Measurements from ENCODE around the gene ANAPC4.
A peak's percentile ranks its signal among the peaks of the same experiment; 100 is the strongest.

Gene ANAPC4

DNA sequence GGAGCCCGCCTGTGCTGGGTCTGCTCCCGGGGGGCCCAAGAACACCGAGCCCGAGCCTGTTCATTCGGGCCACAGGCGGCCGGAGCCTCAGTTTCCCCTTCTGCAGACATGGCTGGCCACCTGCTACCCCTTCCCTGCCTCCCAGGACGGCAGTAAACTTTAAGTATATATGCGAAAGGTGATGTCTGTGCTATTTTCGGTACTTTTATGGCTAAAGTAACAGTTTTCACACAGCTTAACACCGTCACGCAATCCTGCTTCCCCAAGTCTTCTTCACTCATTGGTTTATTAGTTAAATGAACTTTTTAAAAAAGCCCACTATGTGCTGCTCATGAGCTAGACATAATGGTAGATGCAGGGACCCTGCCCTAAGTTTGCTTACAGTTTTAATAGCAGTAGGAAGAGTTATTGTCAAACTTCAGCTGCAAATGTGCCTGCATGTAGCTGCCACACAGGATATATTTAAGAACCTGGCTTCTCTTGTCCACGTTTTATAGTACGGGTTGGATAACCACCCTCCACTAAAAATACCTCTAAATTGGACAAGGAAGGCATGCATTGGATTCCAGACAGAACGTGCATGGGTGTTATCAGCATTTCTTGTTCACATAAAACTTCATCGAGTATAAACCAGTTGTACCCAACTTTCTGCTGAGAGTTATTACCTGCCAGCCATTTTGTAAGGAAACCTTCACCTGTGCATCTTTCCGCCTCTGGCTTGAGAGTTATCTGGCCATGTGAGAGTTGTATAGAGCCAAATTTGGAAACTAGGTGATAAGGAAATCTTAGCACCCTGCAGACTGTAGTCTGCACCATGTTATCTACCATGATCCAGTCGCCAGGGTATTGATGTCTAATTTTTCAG, 741 bp downstream of the ANAPC4 start:
- DNase-seq (ENCODE audit: low spot score) = no peak

DNA sequence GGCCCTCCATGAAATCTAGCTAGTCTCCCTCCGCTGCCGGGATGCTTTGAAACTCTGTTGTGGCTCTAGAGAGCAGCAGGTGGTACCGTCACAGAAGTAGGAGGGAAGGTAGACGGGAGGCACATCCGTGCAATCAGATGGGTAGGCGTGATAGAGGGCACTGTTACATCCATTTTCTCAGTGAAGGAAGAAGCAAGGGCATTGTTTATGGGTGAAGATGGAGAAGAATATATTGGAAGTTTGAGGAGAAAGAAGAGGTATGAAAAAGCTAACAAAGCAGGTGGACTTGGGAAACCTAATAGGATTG, 1.3 kb downstream of the ANAPC4 start:
- no peak for DNase-seq (ENCODE audit: low spot score)

DNA sequence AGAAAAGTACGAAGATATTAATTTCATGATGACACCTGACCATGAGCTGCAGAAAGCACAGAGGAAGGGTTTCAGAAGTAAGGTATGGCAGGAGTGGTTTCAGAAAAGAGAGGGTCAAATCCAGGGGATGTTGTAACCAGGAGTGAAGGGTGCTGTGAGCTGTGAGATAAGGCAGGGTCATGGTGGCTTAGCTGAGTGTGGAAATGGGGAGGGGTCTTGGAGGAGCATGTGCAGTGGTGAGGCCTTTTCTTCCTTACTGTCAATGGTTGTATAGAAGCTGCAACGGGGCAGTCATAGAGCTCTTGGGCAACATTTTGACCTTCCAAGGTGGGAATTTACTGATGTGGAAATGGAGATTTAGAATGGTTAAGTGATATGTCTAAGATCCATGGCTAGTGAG, 2.5 kb downstream of the ANAPC4 start:
- DNase-seq (ENCODE audit: low spot score) = no peak

DNA sequence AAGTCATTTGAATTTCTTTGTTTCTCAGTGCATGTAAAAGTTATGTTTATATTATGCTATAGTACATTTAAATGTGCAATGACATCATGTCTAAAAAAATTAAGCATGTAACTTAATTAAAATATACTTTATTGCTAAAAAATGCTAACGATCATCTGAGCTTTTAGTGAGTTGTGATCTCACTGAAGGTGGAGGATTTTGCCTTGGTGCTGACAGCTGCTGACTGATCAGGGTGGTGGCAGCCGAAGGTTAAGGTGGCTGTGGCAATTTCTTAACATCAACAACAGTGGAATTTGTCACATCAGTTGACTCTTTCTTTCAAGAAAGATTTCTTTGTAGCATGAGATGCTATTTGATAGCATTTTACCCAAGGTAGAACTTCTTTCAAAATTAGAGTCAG, 6.6 kb downstream of the ANAPC4 start:
- DNase-seq (ENCODE audit: low spot score) = no peak

DNA sequence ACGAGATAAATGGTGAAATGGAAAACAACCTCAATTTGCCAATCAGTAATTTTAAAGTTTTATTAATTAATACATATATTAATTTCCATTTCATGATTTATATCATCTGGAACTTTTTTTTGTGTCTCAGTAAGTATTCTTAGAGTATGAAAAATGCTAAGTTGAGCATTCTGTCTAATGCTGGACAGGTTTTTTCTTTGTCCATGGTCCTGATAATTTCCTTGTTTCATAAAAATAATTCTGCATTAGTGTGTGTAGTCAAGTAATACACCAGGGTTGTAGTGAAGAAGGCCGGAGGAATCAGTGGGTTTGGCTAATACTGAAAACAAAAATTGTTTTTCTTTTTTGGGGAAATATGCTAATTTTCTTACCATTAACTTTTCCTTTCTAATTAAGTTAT, 9.9 kb downstream of the ANAPC4 start:
- no peak for DNase-seq (ENCODE audit: low spot score)

DNA sequence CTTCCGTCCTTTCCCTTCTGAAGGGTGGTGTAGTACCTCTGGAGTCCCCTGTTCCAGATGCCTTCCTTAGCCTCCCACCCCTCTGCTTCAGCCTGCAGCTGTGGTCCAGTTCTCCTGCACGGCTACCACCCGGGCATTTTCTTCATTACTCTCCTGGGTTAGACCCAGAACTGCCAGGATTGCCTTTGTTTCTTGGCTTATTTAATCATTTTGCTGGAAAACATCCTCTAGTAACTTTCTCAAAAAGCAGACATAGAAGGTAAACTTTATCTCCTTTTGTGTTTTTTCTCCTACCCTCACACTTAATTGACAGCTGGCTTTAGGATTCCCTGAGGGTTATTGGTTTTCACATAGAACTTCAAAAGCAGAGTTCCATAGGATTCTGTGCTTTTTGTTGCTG, 20.2 kb downstream of the ANAPC4 start:
- DNase-seq (ENCODE audit: low spot score) = no peak

DNA sequence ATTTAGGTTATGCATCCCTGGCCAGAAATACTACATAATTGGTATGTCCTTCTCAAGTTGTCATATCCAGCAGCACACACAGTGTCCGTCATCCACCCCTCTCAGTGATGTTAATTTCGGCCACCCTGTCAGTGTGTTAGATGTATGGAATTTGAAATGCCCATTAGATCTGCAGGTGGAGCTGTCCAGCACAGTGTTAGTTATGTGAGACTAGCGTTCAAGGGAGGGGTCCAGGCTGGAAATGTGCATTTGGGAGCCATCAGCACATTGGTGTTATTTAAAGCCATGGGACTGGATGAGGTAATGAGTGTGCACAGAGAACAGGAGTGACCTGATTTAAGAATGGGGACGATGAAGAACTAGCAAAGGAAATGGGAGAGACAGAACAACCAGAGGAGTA, 22.4 kb downstream of the ANAPC4 start:
- no peak for DNase-seq (ENCODE audit: low spot score)

DNA sequence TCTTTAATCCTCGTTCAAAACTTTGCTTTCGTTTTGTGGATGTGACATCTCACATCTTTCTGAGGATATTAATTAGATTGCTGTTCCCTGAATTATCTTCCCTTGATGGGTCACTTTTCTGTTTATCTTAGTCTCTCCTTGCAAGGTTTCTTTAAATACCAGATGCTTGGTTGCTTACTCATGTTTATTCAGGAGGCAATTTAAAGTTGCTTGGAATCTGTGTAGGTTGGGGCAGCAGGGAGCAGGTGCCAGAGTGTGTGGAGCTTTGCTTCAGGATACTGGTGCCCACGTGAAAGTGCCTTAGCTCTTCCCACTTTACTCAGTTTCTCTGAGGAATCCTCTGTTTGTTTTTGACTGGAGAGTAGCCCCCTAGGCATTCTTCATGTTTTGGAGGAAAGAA, 24.0 kb downstream of the ANAPC4 start:
- no peak for DNase-seq (ENCODE audit: low spot score)

DNA sequence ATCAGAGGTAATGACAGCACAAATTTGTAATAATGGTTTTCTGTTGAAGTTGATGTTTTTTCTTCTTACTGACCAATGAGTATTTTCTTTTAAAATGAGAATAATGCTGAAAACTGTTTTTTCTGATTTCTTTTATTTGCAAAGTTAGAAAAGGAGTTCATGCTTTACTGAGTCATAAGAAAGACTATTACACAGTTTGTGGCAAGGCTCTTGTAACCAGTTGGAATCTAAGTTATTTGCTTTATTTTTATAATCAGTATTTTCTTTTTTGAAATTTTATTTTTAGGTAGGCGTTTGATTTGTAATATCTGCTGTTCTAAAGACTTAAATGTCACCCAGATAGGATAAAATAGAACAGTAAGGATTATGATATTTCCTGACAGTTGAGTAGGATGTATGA, 25.5 kb downstream of the ANAPC4 start:
- peak; percentile 39 for DNase-seq (ENCODE audit: low spot score)

DNA sequence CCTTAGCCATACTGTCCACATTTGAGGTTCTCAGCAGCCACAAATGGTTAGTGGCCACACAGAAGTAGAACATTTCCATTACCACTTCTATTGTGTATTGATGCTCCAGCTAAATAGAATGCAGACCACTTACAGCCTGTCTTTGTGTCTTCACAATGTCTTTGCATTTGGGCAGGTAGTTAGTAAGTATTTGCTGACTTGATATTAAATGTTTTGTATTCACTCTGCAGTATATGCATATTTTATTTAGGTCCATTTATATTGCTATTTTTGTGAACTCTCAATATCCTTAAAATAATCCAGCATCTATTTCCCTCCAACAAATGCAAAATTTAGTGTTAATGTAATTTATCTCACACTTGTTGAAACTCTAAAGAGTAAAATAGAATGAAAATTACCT, 26.6 kb downstream of the ANAPC4 start:
- no peak for DNase-seq (ENCODE audit: low spot score)

DNA sequence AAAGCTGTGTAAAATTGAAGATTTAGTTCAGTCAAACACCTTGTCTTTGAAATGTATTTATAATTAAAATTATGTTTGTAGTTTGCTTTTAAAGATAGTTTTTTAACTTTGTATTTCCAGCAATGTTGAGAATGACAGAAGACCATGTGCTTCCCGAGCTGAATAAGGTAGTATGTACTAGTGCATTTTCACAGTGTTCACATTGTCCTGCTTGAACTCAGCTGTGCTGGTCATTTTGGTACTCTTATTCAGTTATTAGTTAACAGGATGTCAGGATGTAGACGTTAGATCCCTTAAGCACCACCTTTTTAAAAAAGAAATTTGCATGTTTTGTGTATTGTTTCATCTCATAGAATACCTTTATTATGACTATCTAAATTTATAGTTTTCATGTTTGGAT, 28.4 kb downstream of the ANAPC4 start:
- no peak for DNase-seq (ENCODE audit: low spot score)

DNA sequence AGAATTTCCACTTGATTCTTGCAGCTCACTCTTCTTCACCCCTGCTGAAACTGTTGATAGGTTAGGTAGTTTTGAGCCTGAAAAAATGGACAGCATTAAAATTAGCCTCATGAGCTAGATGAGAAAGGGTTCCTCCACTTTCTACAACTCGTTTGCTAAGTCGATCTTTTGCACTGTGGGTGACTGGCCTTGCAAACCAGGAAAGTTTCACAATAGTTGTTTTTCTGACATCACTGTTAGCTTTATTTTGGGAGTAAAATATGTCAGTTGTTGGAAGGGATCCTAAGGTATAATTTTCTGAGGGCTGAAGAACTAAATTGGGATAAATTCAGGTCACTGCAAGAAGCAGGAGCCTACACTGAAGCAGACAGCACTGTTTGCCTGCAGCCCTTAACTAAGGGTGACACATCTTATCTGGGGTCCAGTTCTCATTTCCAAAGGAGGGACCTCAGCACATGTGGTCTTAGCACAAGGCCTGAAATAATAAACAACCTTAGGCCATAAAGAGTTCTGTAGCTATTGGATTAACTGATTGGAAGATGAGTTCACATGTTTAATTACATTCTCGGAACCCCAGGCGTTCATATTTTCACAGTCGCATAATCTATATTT, 29.1 kb downstream of the ANAPC4 start:
- DNase-seq (ENCODE audit: low spot score) = peak; percentile 13

DNA sequence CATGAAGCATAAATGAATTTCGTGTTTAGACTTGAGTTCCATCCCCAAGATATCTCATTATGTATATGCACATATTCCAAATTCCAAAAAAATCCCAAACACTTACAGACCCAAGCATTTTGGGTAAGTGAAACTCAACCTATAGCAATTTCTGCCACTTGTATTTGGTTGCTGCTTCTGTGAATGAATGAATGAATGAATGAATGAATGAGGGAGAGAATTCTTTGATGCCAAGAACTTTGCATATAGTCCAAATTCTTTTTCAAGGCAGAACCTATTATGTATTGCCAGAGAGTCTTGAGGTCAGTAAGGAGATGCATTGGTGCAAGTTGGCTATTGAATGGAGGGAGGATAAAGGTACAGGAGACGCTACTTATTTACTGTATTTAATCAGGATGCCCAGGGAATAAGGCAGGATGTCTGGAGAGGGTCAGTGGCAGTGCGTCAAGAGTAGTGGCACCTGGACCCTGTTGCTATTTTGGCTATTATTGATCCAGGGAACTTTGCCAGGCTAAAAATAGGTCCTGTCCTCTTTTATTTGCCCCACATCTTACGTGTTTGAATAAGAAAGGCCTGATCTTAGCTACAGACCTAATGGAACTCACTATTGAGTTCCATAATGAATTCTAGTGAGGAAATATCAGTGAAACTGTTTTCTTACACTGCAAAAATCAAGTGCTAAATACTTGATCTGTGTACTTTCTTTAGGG, 33.9 kb downstream of the ANAPC4 start:
- DNase-seq (ENCODE audit: low spot score) = no peak

DNA sequence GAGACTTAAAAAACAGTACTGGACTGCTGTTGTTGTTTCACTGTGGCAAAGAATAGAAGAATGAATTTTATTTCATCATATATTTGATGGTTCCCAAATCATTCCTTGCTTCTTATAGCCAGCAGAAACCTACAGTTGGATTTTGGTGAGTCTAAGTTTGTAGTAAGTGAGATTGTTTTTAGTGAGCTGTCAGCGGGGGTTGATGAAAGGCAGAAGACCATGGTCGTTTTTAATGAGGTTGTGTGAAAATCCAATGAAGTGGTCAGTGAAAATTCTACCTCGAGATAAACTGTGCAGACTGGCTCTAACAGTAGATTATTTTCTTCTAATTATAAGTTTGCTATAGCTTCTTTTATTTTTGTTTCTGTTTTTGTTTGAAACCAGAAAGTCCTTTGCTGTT, 36.2 kb downstream of the ANAPC4 start:
- no peak for DNase-seq (ENCODE audit: low spot score)

DNA sequence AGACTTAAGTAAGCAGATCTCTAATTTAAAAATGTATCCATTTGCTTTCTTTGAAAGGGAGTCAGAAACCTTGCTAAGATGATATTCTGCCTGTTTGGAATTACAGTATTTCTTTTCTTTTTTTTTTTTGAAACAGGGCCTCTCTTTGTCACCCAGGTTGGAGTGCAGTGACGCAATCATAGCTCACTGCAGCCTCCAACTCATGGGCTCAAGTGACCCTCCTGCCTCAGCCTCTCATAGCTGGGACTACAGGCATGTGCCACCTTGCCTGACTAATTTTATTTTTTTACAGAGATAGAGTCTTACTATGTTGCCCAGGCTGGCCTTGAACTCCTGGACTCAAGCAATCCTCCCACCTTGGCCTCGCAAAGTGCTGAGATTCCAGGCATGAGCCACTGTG, 40.0 kb downstream of the ANAPC4 start:
- DNase-seq (ENCODE audit: low spot score) = no peak

DNA sequence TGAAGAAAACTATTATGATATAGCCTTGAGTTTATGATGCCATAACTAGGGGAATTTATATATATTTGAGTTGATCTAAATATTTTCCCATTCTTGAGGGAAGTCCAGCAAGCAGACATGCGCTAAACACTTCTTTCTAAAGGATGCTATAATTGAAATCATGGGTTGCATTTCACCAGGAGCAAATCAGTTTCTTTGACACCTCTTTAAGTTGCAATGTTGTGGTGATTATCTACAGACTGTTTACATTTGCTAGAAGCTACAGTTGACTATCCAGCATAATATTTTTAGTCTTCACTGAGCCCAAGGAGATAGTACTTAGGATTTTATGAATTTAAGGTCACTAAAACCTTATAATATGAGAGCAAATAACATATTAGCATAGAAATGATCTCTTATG, 43.9 kb downstream of the ANAPC4 start:
- no peak for DNase-seq (ENCODE audit: low spot score)

DNA sequence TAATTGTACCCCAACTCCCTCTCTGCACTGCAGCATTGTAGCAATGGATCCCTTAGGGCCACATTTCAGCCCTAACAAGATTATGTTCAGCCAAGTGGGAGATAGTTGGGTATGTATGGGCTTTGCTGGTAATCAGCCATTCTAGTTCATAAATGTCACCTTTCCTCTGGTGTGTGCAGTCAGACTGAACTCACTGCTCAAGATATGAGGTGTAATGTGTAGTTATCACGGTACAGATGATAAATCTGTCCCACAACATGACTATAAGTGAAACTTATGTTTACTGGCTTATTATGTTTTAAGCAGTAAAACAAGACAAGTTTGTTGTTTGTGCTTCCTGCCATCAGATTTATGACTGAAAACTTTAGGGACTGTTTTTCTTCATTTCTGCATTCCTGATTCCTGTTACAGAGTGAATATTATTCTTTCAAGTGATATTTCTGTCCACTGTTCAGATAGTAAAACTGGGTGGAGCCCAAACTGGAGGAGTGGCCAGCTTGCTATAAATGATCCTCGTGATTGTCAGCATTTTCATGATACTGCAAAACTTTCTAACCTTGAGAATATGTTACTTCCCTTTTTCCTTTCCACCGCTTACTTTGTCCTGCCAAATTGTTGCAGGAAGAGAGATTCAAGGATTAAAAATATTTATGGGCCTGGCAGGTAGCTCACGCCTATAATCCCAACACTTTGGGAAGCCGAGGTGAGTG, 44.9 kb downstream of the ANAPC4 start:
- no peak for DNase-seq (ENCODE audit: low spot score)

DNA sequence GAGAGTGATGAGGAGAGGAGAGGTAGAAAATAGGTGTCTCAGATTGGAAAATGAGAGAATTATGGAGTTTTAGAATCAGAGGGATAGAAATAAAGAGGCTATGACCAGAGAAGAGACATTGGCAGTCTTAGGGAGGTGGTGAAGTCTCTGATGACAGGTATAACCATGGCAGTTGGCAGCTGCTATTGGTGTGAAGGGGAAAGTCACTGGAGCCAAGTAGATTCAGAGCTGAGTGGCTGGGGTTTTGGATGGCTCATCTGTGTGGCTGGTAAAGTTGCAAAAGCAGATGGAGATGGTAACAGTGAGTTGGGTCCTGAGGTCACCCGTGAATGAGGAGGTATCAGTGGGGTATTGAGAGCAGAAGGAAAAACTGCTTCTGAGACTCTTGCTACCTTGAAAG, 46.5 kb downstream of the ANAPC4 start:
- no peak for DNase-seq (ENCODE audit: low spot score)

DNA sequence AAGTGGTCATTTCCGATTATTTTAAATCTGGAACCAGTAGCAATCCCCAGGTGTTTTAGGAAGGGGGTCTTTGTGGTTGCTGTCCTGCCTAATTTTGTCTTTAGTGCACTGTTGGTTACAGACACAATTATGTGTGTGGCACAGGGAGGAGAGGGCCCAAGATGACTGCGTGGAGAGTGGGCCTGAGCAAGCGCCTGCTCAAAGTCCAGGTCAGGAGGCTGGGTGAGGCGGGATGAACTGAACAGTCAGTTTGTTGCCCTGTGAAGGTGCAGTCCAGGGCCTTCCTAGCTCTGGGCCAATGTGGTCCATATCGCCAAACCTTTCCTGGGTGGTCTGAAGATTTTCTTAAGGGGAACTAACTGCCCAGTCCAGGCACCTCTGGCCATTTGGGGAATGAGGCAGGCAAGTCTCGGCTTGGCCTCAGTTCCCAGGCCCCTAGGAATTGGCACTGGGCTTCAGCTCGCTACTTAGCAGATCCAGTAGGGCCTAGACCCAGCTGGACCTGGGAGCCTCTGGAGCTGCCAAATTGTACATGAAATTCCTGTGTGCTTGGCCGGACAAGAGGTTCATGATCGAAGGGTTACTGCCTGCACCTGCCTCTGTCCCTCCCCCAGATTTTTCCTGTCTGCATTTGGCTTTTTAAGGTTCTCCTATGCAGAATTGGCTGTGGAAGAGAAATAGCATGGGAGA, 47.6 kb downstream of the ANAPC4 start:
- no peak for DNase-seq (ENCODE audit: low spot score)

DNA sequence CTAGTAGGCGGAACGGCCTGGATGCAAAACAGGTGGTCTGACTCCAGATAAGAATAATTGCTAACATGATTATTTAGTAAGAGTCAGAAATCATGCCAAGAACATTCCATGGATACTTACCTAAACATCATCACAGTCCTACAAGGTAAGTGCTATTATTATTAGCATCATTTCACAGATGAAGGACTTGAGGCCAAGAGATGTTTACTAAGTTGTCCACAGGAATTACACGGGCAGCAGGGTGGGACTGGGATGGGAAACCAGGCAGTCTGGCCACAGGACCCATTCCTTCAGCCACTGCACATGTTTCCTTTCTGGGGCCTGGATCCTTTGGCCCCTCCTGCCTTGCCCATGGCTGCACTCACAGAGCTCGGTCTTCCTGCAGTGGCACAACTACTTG, 48.3 kb downstream of the ANAPC4 start:
- DNase-seq (ENCODE audit: low spot score) = no peak

DNA sequence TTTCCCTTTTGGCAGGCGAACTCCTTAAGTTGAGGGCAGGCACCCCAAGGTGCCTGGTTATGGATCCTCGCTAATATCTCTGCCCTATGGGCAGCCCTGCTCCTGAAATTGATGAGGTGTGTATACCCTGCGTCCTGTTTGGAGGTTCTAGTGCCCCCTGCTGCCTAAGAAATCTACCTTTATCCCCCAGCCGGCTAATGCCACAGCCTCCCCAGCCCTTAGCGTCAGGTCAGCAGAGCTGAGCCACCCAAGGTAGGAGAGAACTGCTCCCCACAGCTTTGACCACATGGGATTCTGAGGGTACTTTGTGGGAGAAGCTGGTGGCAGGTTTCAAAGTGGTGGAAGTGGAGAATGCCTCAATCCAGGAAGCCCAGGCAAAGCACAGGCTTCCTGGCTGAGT, 50.8 kb downstream of the ANAPC4 start:
- DNase-seq (ENCODE audit: low spot score) = no peak

DNA sequence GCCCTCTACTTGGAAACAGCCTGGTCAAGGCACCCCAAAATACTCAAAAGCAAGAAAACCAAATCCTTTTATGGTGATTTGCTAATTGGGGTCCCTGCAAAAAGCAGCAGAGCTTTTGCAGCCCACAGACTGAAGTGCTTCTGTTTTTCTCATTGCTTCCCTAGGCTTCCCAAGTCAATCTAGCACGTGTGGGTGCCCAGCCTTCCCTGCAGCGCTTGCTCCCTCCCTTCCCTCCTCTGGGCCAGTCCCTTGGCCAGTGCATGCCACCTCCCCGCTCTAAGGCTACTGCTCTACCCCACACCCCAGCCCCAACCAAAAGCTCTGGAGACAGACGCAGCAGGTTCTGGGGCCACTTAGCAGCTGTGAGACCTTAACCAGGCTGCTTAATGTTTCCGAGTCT, 53.6 kb downstream of the ANAPC4 start:
- DNase-seq (ENCODE audit: low spot score) = no peak
